H1 (cell line): ENCODE measurements around the gene CCL8. TPM values are rescaled to one million over a fixed set of nuclear protein-coding genes. Genes with fewer than 3 reads are reported as not detected.
A peak's percentile ranks its signal among the peaks of the same experiment; 100 is the strongest.

Source experiments
- CTCF ChIA-PET: fragments of 300-600 bp; sonication (Branson Sonifier 250); formaldehyde crosslinking; loops from one replicate; lab custom pipeline; 2021; ENCODE audit not compliant: partially characterized antibody; lab: Charles Lee
- POLR2A ChIA-PET: fragments of 300-600 bp; sonication (Branson Sonifier 250); formaldehyde crosslinking; loops from one replicate; lab custom pipeline; 2021; ENCODE audit warnings: inconsistent platforms; ENCODE audit not compliant: partially characterized antibody; lab: Charles Lee
- DNase-seq, 2 experiments: peaks; one replicate each; pipeline versions ENCODE4 v3.0.0 to v3.0.0-alpha.2; 2010 to 2022; ENCODE audit warnings: low spot score in 2 of 2, low read depth in 1 of 2, mixed read lengths in 1 of 2
- FAIRE-seq: peaks from 2 replicates; lab custom pipeline; 2011; peaks lifted over from hg19 to GRCh38; lab: Jason Lieb, UNC
- H2AFZ ChIP-seq: 2 replicates; pipeline ENCODE4 v1.8.1; 2012; ENCODE audit warnings: low read length, inconsistent platforms
- H2AK5ac ChIP-seq: 2 replicates; pipeline ENCODE4 v1.6.1; 2013; ENCODE audit warnings: low read depth, low read length
- H2BK120ac ChIP-seq: replicated peaks from 2 replicates; pipeline ENCODE3; 2013; ENCODE audit warnings: low read depth, low read length, inconsistent platforms
- H2BK12ac ChIP-seq: 2 replicates; pipeline ENCODE4 v1.6.1; 2013; ENCODE audit warnings: low read depth, low read length
- H2BK15ac ChIP-seq: 2 replicates; pipeline ENCODE4 v1.6.1; 2013; ENCODE audit warnings: low read length
- H2BK20ac ChIP-seq: 2 replicates; pipeline ENCODE4 v1.6.1; 2013; ENCODE audit warnings: low read length
- H2BK5ac ChIP-seq: 2 replicates; pipeline ENCODE4 v1.6.1; 2013; ENCODE audit warnings: low read depth, low read length
- H3K14ac ChIP-seq: 2 replicates; pipeline ENCODE4 v1.6.1; 2013; ENCODE audit warnings: inconsistent platforms; ENCODE audit not compliant: insufficient read length
- H3K18ac ChIP-seq: 2 replicates; pipeline ENCODE4 v1.6.1; 2013; ENCODE audit warnings: low read length; ENCODE audit errors: extremely low read depth
- H3K23ac ChIP-seq: 2 replicates; pipeline ENCODE4 v1.6.1; 2013; ENCODE audit warnings: inconsistent platforms; ENCODE audit not compliant: insufficient read length
- H3K23me2 ChIP-seq: 2 replicates; pipeline ENCODE4 v1.6.1; 2013; ENCODE audit warnings: low read depth, low read length
- H3K27ac ChIP-seq: 2 replicates; pipeline ENCODE4 v1.6.1; 2011; ENCODE audit warnings: low read depth, low read length, inconsistent platforms
- H3K27me3 ChIP-seq, 4 experiments: replicated peaks in 1 of 4; 1 replicate in 1 of 4; 2 replicates in 3 of 4; pipeline versions ENCODE4 v1.6.1 to v1.8.1; 2011 to 2013; ENCODE audit warnings: low read length in 3 of 4, mild to moderate bottlenecking in 3 of 4, inconsistent platforms in 2 of 4, mixed read lengths in 2 of 4, moderate library complexity in 1 of 4; ENCODE audit not compliant: control insufficient read depth in 3 of 4, insufficient read depth in 3 of 4; ENCODE audit errors: extremely low read depth in 1 of 4
- H3K36me3 ChIP-seq, 4 experiments: 2 replicates each; pipeline versions ENCODE4 v1.6.1 to v1.8.1; 2011 to 2013; ENCODE audit warnings: mild to moderate bottlenecking in 4 of 4, low read length in 3 of 4, moderate library complexity in 2 of 4, control low read depth in 1 of 4, inconsistent platforms in 1 of 4; ENCODE audit not compliant: insufficient read depth in 4 of 4, control insufficient read depth in 2 of 4
- H3K4ac ChIP-seq: replicated peaks from 2 replicates; pipeline ENCODE3; 2013; ENCODE audit warnings: low read length, low read depth, mixed read lengths, inconsistent platforms; ENCODE audit not compliant: insufficient read length
- H3K4me1 ChIP-seq, 4 experiments: replicated peaks in 1 of 4; 1 replicate in 1 of 4; 2 replicates in 3 of 4; pipeline versions ENCODE4 v1.6.1 to v1.8.1; 2011 to 2013; ENCODE audit warnings: low read length in 3 of 4, inconsistent platforms in 2 of 4, mixed read lengths in 1 of 4; ENCODE audit not compliant: insufficient read depth in 4 of 4, control insufficient read depth in 3 of 4
- H3K4me2 ChIP-seq, 2 experiments: 2 replicates each; pipeline versions ENCODE4 v1.6.1 to v1.8.1; 2011 to 2013; ENCODE audit warnings: low read depth in 2 of 2, low read length in 2 of 2, control low read depth in 1 of 2, inconsistent platforms in 1 of 2, mild to moderate bottlenecking in 1 of 2; ENCODE audit not compliant: insufficient read depth in 1 of 2
- H3K4me3 ChIP-seq, 4 experiments: fragments of 200-600, 300-600 bp in 1 of 4; sonication (generic), shearing (Covaris generic), sonication (Bioruptor Twin) in 1 of 4; 2 replicates each; pipeline versions ENCODE4 v1.5.1 to v1.8.1; 2011 to 2016; ENCODE audit warnings: low read length in 4 of 4, low read depth in 3 of 4, control low read depth in 2 of 4, inconsistent platforms in 2 of 4, mild to moderate bottlenecking in 2 of 4, mixed read lengths in 1 of 4, moderate library complexity in 1 of 4; ENCODE audit not compliant: insufficient read depth in 2 of 4; ENCODE audit errors: extremely low read depth in 1 of 4
- H3K56ac ChIP-seq: replicated peaks from 2 replicates; pipeline ENCODE3; 2013; ENCODE audit warnings: low read depth, mild to moderate bottlenecking, mixed read lengths, low read length, inconsistent platforms; ENCODE audit not compliant: insufficient read length
- H3K79me1 ChIP-seq: 2 replicates; pipeline ENCODE4 v1.6.1; 2013; ENCODE audit warnings: low read depth, low read length, control low read depth
- H3K79me2 ChIP-seq, 2 experiments: 2 replicates each; pipeline versions ENCODE4 v1.6.1 to v1.8.1; 2012 to 2013; ENCODE audit warnings: low read length in 2 of 2, mild to moderate bottlenecking in 2 of 2, inconsistent platforms in 1 of 2; ENCODE audit not compliant: insufficient read depth in 2 of 2, control insufficient read depth in 1 of 2
- H3K9ac ChIP-seq, 4 experiments: replicated peaks in 1 of 4; 1 replicate in 1 of 4; 2 replicates in 3 of 4; pipeline versions ENCODE4 v1.6.1 to v1.8.1; 2011 to 2013; ENCODE audit warnings: low read depth in 3 of 4, low read length in 3 of 4, control low read depth in 2 of 4, mild to moderate bottlenecking in 2 of 4, moderate library complexity in 2 of 4, inconsistent platforms in 1 of 4; ENCODE audit errors: extremely low read depth in 1 of 4
- H3K9me3 ChIP-seq, 2 experiments: 2 replicates each; pipeline versions ENCODE4 v1.6.1 to v1.8.1; 2012 to 2013; ENCODE audit warnings: mild to moderate bottlenecking in 2 of 2, moderate library complexity in 2 of 2, control low read depth in 1 of 2, inconsistent platforms in 1 of 2, low read depth in 1 of 2, low read length in 1 of 2, mixed read lengths in 1 of 2; ENCODE audit not compliant: insufficient read depth in 2 of 2
- H4K20me1 ChIP-seq, 2 experiments: replicated peaks in 1 of 2; 2 replicates each; pipeline versions ENCODE3 to v1.8.1; 2011 to 2013; ENCODE audit warnings: inconsistent platforms in 2 of 2, low read length in 2 of 2, mild to moderate bottlenecking in 1 of 2; ENCODE audit not compliant: insufficient read depth in 2 of 2, control insufficient read depth in 1 of 2
- H4K5ac ChIP-seq: 2 replicates; pipeline ENCODE4 v1.6.1; 2013; ENCODE audit warnings: low read length, low read depth, mixed read lengths, inconsistent platforms; ENCODE audit not compliant: insufficient read length
- H4K8ac ChIP-seq: 2 replicates; pipeline ENCODE4 v1.8.0; 2013; ENCODE audit warnings: mild to moderate bottlenecking, moderate library complexity, low read length, inconsistent platforms; ENCODE audit not compliant: insufficient read depth; ENCODE audit errors: extremely low read depth
- H4K91ac ChIP-seq: replicated peaks from 2 replicates; pipeline ENCODE3; 2013; ENCODE audit warnings: low read length, mixed read lengths, inconsistent platforms; ENCODE audit not compliant: insufficient read length
- RAD21 ChIP-seq, 2 experiments: IDR thresholded peaks in 1 of 2; conservative IDR thresholded peaks in 1 of 2; 2 replicates each; pipeline ENCODE4 v1.6.1; 2011; ENCODE audit warnings: low read depth in 2 of 2, low read length in 2 of 2, improper control_type of control experiment in 1 of 2, inconsistent platforms in 1 of 2, mild to moderate bottlenecking in 1 of 2, moderate library complexity in 1 of 2
- RXRA ChIP-seq: IDR thresholded peaks from 2 replicates; pipeline ENCODE4 v1.6.1; 2011; ENCODE audit warnings: low read depth, mild to moderate bottlenecking, low read length, moderate library complexity; ENCODE audit not compliant: insufficient read depth
- SAP30 ChIP-seq: fragments of 300-600 bp; sonication (generic); IDR thresholded peaks from 2 replicates; pipeline ENCODE4 v1.7.1; 2012; ENCODE audit warnings: low read length, moderate library complexity, mild to moderate bottlenecking, inconsistent platforms; ENCODE audit not compliant: insufficient read depth, insufficient replicate concordance
- SIN3A ChIP-seq, 2 experiments: IDR thresholded peaks in 1 of 2; conservative IDR thresholded peaks in 1 of 2; 2 replicates each; pipeline ENCODE4 v1.6.1; 2011 to 2012; ENCODE audit warnings: low read length in 2 of 2, improper control_type of control experiment in 1 of 2, low read depth in 1 of 2, mild to moderate bottlenecking in 1 of 2
- TAF1 ChIP-seq: IDR thresholded peaks from 2 replicates; pipeline ENCODE4 v1.6.1; 2011; ENCODE audit warnings: mild to moderate bottlenecking, low read depth, low read length
- TAF7 ChIP-seq: optimal IDR thresholded peaks from 2 replicates; pipeline ENCODE3; 2011; ENCODE audit warnings: low read depth, mild to moderate bottlenecking, inconsistent platforms, low read length, moderate library complexity, borderline replicate concordance
- TCF12 ChIP-seq: IDR thresholded peaks from 2 replicates; pipeline ENCODE4 v1.6.1; 2011; ENCODE audit warnings: low read depth, mild to moderate bottlenecking, low read length
- TEAD4 ChIP-seq: IDR thresholded peaks from 2 replicates; pipeline ENCODE4 v1.6.1; 2012; ENCODE audit warnings: low read depth, low read length, inconsistent platforms, mixed read lengths
- YY1 ChIP-seq: IDR thresholded peaks from 2 replicates; pipeline ENCODE4 v1.6.1; 2011; ENCODE audit warnings: low read depth, mild to moderate bottlenecking, low read length
- WGBS, 2 experiments: shearing (Covaris generic) in 1 of 2; methylation state at CpG; one replicate each; pipeline versions ENCODE4 v1.1.6 to v1.1.7; 2013 to 2015; ENCODE audit warnings: low lambda C conversion rate in 2 of 2, mixed read lengths in 2 of 2, inconsistent platforms in 1 of 2, low coverage in 1 of 2, missing lambda C conversion rate in 1 of 2; ENCODE audit not compliant: insufficient replicate concordance in 2 of 2, insufficient coverage in 1 of 2, insufficient read length in 1 of 2; ENCODE audit errors: extremely low coverage in 1 of 2, missing lambda C conversion rate in 1 of 2; 5-methylcytosine and 5-hydroxymethylcytosine counted together
- polyA plus RNA-seq, 7 experiments: library from polyadenylated mRNA; depleted of rRNA in 3 of 7; stranded (reverse) in 5 of 7; unstranded in 2 of 7; fragments of >200 nt in 5 of 7; fragments of 200-250 nt in 2 of 7; gene quantifications; 1 replicate in 5 of 7; 2 replicates in 1 of 7; 4 replicates in 1 of 7; pipeline versions ENCODE4 v1.2.1 to v1.2.3, GENCODE V29; 2011 to 2013; ENCODE audit warnings: missing spikeins in 2 of 7, mixed read lengths in 2 of 7
- total RNA-seq: library from RNA; stranded (reverse); fragmentation: NEBNext Ultra II Directional; extraction: Animal tissue kit (Norgen Biotek cat#: 25700); gene quantifications from 2 replicates; pipeline ENCODE4 v1.2.1, GENCODE V29; 2021
- TF ChIP-seq, protein P1 (sequence below): IDR thresholded peaks from 2 replicates; pipeline ENCODE4 v1.6.1; 2012; ENCODE audit warnings: inconsistent platforms
- TF ChIP-seq, protein P2 (sequence below): IDR thresholded peaks from 2 replicates; pipeline ENCODE4 v1.6.1; 2011; ENCODE audit warnings: low read depth, mild to moderate bottlenecking, low read length; ENCODE audit not compliant: insufficient read depth

Gene CCL8
- total and polyA plus RNA-seq, 2 of the 8 experiments (the other 6 are each of a cell fraction or from before 2014, with no cell fraction given): not detected

DNA sequence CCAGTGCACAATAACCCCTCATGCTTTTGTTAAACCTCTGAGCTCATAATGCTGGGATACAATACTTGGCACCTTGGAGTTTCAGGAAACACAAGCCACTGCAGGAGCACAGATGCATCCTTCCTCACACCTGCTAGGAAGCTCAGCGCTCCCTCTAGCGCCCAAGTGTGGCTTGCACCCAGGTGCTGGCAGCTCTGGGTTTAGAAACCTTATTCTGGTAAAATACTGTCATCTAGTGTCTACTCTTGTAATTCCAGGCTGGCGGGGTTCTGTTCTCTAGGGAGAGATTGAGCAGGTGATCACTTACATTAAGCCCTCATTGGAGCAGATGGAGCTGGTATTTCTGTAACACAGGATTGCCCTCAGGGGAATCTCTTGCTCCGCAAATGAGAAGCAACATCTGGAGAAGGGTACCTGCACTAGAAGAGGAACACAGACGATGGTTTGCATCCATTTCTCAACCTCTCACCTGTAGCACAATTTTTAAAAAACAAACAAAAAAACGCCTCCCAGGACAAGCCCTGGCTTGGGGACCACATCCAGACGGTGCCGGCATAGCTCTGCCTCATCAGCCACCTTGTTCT lies 42.3 kb downstream of the CCL8 start:
- Histone ChIP-seq H3K36me3 (no peaks in the 10 kb centered on the region), H3K9me3 (no peaks in the 10 kb centered on the region), H3K4me2 (no peak overlapping the region), H2AFZ (0 out of 2 replicates have a peak overlapping the region, but pooled peaks have one; percentile 26), H3K27me3 (no peaks in the 10 kb centered on the region), H4K8ac (no peak overlapping the region), H3K56ac (no peak overlapping the region), H2BK12ac (no peak overlapping the region), H4K5ac (no peak overlapping the region), H3K23me2 (no peaks in the 10 kb centered on the region; the same call in 1 of the 2 replicates), H2AK5ac (no peak overlapping the region), H4K91ac (no peak overlapping the region), H4K20me1 (no peaks in the 10 kb centered on the region), H3K14ac (no peak overlapping the region), H3K23ac (no peak overlapping the region), H3K79me2 (no peaks in the 10 kb centered on the region), H2BK120ac (no peak overlapping the region), H3K4me3 (no peak overlapping the region), H3K79me1 (no peaks in the 10 kb centered on the region), H3K9ac (no peak overlapping the region), H2BK15ac (no peak overlapping the region), H3K4ac (no peak overlapping the region), H2BK5ac (no peak overlapping the region), H3K18ac (no peak overlapping the region), H3K27ac (no peak overlapping the region), H2BK20ac (no peak overlapping the region), H3K4me1 (no peaks in the 10 kb centered on the region)
- POLR2A ChIA-PET: interaction anchor here (1.6 kb wide), 1 partner anchor 161 kb away, joined by 5 read pairs; no protein-coding TSS in a partner anchor
- 40% methylated on average over 8 of the region's 8 CpGs; no CpG with 5 or more reads in 1 of the 2 experiments for WGBS, 2 experiments
- DNase-seq: peak; percentile 85 to 95
- CTCF ChIA-PET: interaction anchor here (0.6 to 15.7 kb wide), 90 partner anchors 8 to 1166 kb away, joined by 3 to 442 read pairs (median 6); partner anchors contain the start of genes CCL11, CCL2, CCL7 and CCL8
- FAIRE-seq: peak; percentile 95
- TF ChIP-seq TAF7 (peak; percentile 75), TEAD4 (0 out of 2 replicates have a peak, but pooled peaks have one; percentile 20), TCF12 (peak; percentile 72; the same call in 1 of the 2 replicates), YY1 (peak; percentile 38; the same call in 1 of the 2 replicates), SAP30 (no peak), RXRA (no peak), TAF1 (no peak), RAD21 (IDR thresholded peaks at IDR 0.05 in 1 of 2, conservative IDR thresholded peaks at IDR 0.05 in 1 of 2; ENCODE audit: low read depth in 2 of 2, low read length in 2 of 2) (peak; percentile 100), SIN3A (conservative IDR thresholded peaks at IDR 0.05 in 1 of 2, IDR thresholded peaks at IDR 0.05 in 1 of 2; ENCODE audit: low read depth in 1 of 2, low read length in 2 of 2) (no peak)
- TF ChIP-seq, protein P1, sequence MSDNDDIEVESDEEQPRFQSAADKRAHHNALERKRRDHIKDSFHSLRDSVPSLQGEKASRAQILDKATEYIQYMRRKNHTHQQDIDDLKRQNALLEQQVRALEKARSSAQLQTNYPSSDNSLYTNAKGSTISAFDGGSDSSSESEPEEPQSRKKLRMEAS: no peak
- TF ChIP-seq, protein P2, sequence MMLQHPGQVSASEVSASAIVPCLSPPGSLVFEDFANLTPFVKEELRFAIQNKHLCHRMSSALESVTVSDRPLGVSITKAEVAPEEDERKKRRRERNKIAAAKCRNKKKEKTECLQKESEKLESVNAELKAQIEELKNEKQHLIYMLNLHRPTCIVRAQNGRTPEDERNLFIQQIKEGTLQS: peak; percentile 45; the same call in 1 of the 2 replicates
